Umbilical cord (tissue), 2 donors: ENCODE results near the gene SLC24A5. TPM values are rescaled to one million over a fixed set of nuclear protein-coding genes. Genes with fewer than 3 reads are reported as not detected.
A peak's percentile ranks its signal among the peaks of the same experiment; 100 is the strongest.

Experiments used
- DNase-seq: peaks from one replicate; pipeline ENCODE4 v3.0.0-alpha.2; 2015; ENCODE audit warnings: low spot score
- total RNA-seq: library from RNA; depleted of rRNA; stranded (reverse); fragments of >200 nt; gene quantifications from one replicate; pipeline ENCODE4 v1.2.3, GENCODE V29; 2014; ENCODE audit warnings: low replicate concordance; ENCODE audit not compliant: insufficient read depth

Gene SLC24A5
- total RNA-seq, 1 donor from 2014 or later = 12.3 TPM

- DNase-seq = no peak
Observed at GRCh38 chr15:48186271-48186670, 65.5 kb downstream of the SLC24A5 start.

- peak; percentile 88 for DNase-seq
Observed at GRCh38 chr15:48190932-48191573, 70.3 kb downstream of the SLC24A5 start.

GRCh38 chr15:48191574-48192225 lies 70.9 kb downstream of the SLC24A5 start, which contains the start of gene CTXN2:
TSS of gene CTXN2 (plus strand) at chr15:48191665. CDS start at chr15:48201301, 9,636 bp downstream.
- DNase-seq = no peak

Other genes with a start within 250 kb of the SLC24A5 start
- gene MYEF2, start 57.3 kb downstream of the SLC24A5 start, total RNA-seq = 9.6 TPM
- 1.2 TPM for gene CTXN2, start 70.7 kb downstream of the SLC24A5 start, total RNA-seq
- 33.5 TPM for gene SLC12A1, start 85.3 kb downstream of the SLC24A5 start, total RNA-seq
- gene DUT, start 210.4 kb downstream of the SLC24A5 start, total RNA-seq = 61.2 TPM